CD8-positive, alpha-beta memory T cell (primary cell): Measurements from ENCODE around the gene ZNF821. TPM values are rescaled to one million over a fixed set of nuclear protein-coding genes. Genes with fewer than 3 reads are reported as not detected.

Experiments
- CTCF ChIA-PET: fragments of 350-600 bp; sonication (Branson Sonifier 250); formaldehyde crosslinking; loops from one replicate; lab custom pipeline; 2021; ENCODE audit warnings: antibody characterized with exemption; lab: Charles Lee
- POLR2A ChIA-PET: fragments of 350-600 bp; sonication (Branson Sonifier 250); formaldehyde crosslinking; loops from one replicate; lab custom pipeline; 2021; ENCODE audit warnings: antibody characterized with exemption; lab: Charles Lee
- DNase-seq, 5 donors: peaks; one replicate each; pipeline versions ENCODE4 v3.0.0 to v3.0.0-alpha.2; 2020 to 2022; ENCODE audit warnings: mixed read lengths in 1 of 5
- H3K27ac ChIP-seq: one replicate; pipeline ENCODE4 v1.7.0; 2013; ENCODE audit warnings: low read depth, mild to moderate bottlenecking, low read length, moderate library complexity
- H3K27me3 ChIP-seq: 2 replicates; pipeline ENCODE4 v1.7.0; 2013; ENCODE audit warnings: low read length, mild to moderate bottlenecking; ENCODE audit not compliant: insufficient read depth, poor library complexity, severe bottlenecking
- H3K36me3 ChIP-seq: 2 replicates; pipeline ENCODE4 v1.7.0; 2013; ENCODE audit warnings: mild to moderate bottlenecking, low read length, moderate library complexity; ENCODE audit not compliant: insufficient read depth
- H3K4me1 ChIP-seq: 2 replicates; pipeline ENCODE4 v1.7.0; 2013; ENCODE audit warnings: mild to moderate bottlenecking, low read length, moderate library complexity; ENCODE audit not compliant: insufficient read depth
- H3K4me3 ChIP-seq: 2 replicates; pipeline ENCODE4 v1.7.0; 2013; ENCODE audit warnings: mild to moderate bottlenecking, low read length
- H3K9me3 ChIP-seq: 2 replicates; pipeline ENCODE4 v1.7.0; 2013; ENCODE audit warnings: mild to moderate bottlenecking, low read length
- H3K27ac Mint-ChIP-seq, 8 donors: one replicate each; pipeline ENCODE4 v1.8.0; 2020 to 2021; ENCODE audit warnings: mixed read lengths in 8 of 8, mild to moderate bottlenecking in 6 of 8, inconsistent platforms in 3 of 8, moderate library complexity in 3 of 8
- H3K27me3 Mint-ChIP-seq, 2 donors: one replicate each; pipeline ENCODE4 v1.8.0; 2020 to 2021; ENCODE audit warnings: mixed read lengths in 2 of 2, mild to moderate bottlenecking in 1 of 2, moderate library complexity in 1 of 2
- H3K36me3 Mint-ChIP-seq, 3 donors: one replicate each; pipeline ENCODE4 v1.8.0; 2020 to 2021; ENCODE audit warnings: mixed read lengths in 3 of 3, inconsistent platforms in 1 of 3, mild to moderate bottlenecking in 1 of 3
- H3K4me1 Mint-ChIP-seq, 3 donors: one replicate each; pipeline ENCODE4 v1.8.0; 2020 to 2021; ENCODE audit warnings: mixed read lengths in 3 of 3, inconsistent platforms in 1 of 3, mild to moderate bottlenecking in 1 of 3
- H3K4me3 Mint-ChIP-seq, 7 donors: one replicate each; pipeline ENCODE4 v1.8.0; 2020 to 2021; ENCODE audit warnings: mixed read lengths in 7 of 7, mild to moderate bottlenecking in 6 of 7, moderate library complexity in 4 of 7, inconsistent platforms in 2 of 7
- H3K9me3 Mint-ChIP-seq, 5 donors: one replicate each; pipeline ENCODE4 v1.8.0; 2020 to 2022; ENCODE audit warnings: mixed read lengths in 5 of 5, mild to moderate bottlenecking in 3 of 5, moderate library complexity in 2 of 5, inconsistent platforms in 1 of 5
- polyA plus RNA-seq: library from polyadenylated mRNA; unstranded; fragments of 300-500 nt; fragmentation: Illumina TruSeq; gene quantifications from one replicate; pipeline ENCODE4 v1.2.3, GENCODE V29; 2021
- total RNA-seq, 2 experiments: library from RNA; stranded (reverse); gene quantifications; one replicate each; pipeline ENCODE4 v1.2.3, GENCODE V29; 2021

Gene ZNF821
- total and polyA plus RNA-seq, 3 experiments from 2014 or later: 3.3 to 12.6 (median 5.3) TPM

DNA sequence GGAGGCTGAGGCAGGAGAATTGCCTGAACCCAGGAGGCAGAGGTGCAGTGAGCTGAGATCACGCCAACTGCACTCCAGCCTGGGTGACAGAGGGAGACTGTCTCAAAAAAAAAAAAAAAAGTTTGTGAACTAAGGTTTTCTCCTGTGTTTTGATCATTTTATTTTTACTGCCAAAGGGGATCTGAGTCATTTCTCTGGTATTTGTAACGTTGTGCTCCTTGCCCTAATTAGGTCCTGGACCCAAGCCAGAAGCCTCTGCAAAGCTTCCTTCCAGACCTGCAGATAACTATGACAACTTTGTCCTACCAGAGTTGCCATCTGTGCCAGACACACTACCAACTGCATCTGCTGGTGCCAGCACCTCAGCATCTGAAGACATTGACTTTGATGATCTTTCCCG is 43.4 kb upstream of the ZNF821 start:
- no peak for DNase-seq

DNA sequence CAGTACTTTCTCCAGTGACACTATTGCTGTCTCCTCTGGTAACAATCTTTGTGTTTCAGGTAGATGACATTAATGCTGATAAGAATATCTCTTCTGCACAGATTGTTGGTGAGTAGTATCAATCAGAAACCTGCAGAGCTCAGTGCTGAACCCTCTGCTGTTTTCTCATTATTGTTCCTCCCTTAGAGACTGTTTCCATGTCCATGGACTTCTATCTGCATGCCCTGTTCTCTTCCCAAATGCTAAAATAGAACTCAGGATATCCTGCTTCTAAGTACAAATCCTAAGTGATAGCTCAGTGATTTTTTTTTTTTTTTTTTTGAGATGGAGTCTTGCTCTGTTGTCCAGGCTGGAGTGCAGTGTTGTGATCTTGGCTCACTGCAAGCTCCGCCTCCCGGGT is 40.7 kb upstream of the ZNF821 start:
- Histone ChIP-seq H3K36me3 (peaks cover 76% of the 10 kb centered on the region), H3K9me3 (no peaks in the 10 kb centered on the region), H3K27me3 (no peaks in the 10 kb centered on the region), H3K4me3 (no peak overlapping the region), H3K27ac (no peak overlapping the region), H3K4me1 (no peaks in the 10 kb centered on the region)
- no peak for DNase-seq
- no peak overlapping the region for H3K27ac Mint-ChIP-seq
- H3K9me3 Mint-ChIP-seq: no peaks in the 10 kb centered on the region
- H3K27me3 Mint-ChIP-seq: no peaks in the 10 kb centered on the region
- ChIA-PET POLR2A (no interaction called here), CTCF (no interaction called here)
- H3K4me1 Mint-ChIP-seq: peaks cover 5 to 13% (median 10%) of the 10 kb centered on the region in 3 donors
- H3K4me3 Mint-ChIP-seq: no peak overlapping the region
- peaks cover 8 to 92% (median 36%) of the 10 kb centered on the region in 3 donors for H3K36me3 Mint-ChIP-seq

More for the DNA sequence above, 43.4 kb upstream of the ZNF821 start:
- Mint-ChIP-seq H3K36me3 (peaks cover 4 to 85% (median 27%) of the 10 kb centered on the region in 3 donors), H3K4me1 (peaks cover 5 to 20% (median 16%) of the 10 kb centered on the region in 3 donors), H3K27me3 (no peaks in the 10 kb centered on the region), H3K27ac (peak overlapping the region in 5 of 8 donors; percentile 11 to 88 (median 53)), H3K9me3 (no peaks in the 10 kb centered on the region), H3K4me3 (no peak overlapping the region)
- Histone ChIP-seq H3K27me3 (no peaks in the 10 kb centered on the region), H3K36me3 (peaks cover 51% of the 10 kb centered on the region), H3K27ac (no peak overlapping the region), H3K4me1 (no peaks in the 10 kb centered on the region), H3K9me3 (no peaks in the 10 kb centered on the region), H3K4me3 (no peak overlapping the region)
- ChIA-PET POLR2A (interaction anchor here (0.7 kb wide), 1 partner anchor 154 kb away, joined by 7 read pairs; no protein-coding TSS in a partner anchor), CTCF (no interaction called here)

DNA sequence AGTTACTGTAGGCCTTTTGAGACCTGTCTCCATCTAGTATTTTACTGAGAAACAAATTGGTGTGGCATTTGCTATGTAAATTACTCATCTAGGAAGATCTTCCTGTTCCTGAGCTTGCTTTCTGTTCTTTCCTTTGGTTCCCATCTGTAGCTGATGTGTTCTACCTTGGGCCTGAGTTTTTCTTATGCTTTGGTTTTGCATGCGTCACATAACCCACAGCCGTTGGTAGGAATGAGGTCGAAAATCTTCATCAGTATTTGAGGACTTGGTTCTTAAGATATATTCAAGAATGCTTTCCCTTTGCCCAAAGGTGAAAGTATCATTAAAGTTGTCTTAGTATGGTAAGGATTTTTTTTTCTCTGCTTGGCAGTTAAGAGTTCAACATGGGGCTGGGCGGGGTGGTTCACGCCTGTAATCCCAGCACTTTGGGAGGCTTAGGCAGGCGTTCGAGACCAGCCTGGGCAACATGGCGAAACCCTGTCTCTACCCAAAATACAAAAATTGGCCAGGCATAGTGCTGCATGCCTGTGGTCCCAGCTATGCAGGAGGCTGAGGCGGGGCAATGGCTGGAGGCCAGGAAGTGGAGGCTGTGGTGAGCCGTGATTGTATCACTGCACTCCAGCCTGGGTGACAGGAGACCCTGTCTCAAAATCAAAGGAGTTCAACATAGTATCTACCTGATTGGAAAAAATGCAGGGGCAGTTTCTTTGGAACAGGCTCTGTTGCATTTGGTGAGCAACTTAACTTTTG is 40.1 kb upstream of the ZNF821 start:
- ChIA-PET CTCF (interaction anchor here (0.6 kb wide), 1 partner anchor 28 kb away, joined by 4 read pairs; no protein-coding TSS in a partner anchor), POLR2A (no interaction called here)
- H3K27me3 ChIP-seq: no peaks in the 10 kb centered on the region
- Mint-ChIP-seq H3K4me1 (peaks cover 6 to 14% (median 11%) of the 10 kb centered on the region in 3 donors), H3K27me3 (no peaks in the 10 kb centered on the region), H3K27ac (no peak overlapping the region), H3K4me3 (no peak overlapping the region), H3K9me3 (no peaks in the 10 kb centered on the region), H3K36me3 (peaks cover 14 to 93% (median 38%) of the 10 kb centered on the region in 3 donors)
- no peak overlapping the region for H3K27ac ChIP-seq
- no peak overlapping the region for H3K4me3 ChIP-seq
- DNase-seq: no peak
- H3K36me3 ChIP-seq: peaks cover 81% of the 10 kb centered on the region
- H3K9me3 ChIP-seq: no peaks in the 10 kb centered on the region
- no peaks in the 10 kb centered on the region for H3K4me1 ChIP-seq

DNA sequence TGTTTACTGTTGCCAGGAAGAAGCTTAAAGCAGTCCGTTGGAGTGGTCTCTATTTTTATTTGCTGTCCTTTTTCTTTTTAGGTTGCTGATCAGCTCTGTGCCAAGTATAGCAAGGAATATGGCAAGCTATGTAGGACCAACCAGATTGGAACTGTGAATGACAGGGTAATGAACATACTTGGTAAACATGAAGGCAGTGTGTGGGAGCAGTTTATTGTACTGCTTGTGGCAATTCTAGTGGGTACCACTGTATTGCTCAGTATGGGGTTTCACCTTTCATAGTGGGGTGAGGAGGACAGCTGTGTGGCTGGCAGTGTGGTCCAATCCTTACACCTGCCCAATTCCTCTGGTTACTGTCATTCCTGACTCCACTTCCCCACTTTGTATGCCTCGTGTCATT is 36.7 kb upstream of the ZNF821 start:
- Mint-ChIP-seq H3K27ac (peak overlapping the region in 3 of 8 donors; percentile 46 to 66 (median 48)), H3K27me3 (no peaks in the 10 kb centered on the region), H3K36me3 (peaks cover 24 to 94% (median 43%) of the 10 kb centered on the region in 3 donors), H3K4me1 (peaks cover 20 to 38% (median 34%) of the 10 kb centered on the region in 3 donors), H3K4me3 (no peak overlapping the region), H3K9me3 (no peaks in the 10 kb centered on the region)
- Histone ChIP-seq H3K27ac (no peak overlapping the region), H3K27me3 (no peaks in the 10 kb centered on the region), H3K4me3 (no peak overlapping the region), H3K9me3 (no peaks in the 10 kb centered on the region), H3K4me1 (peaks cover 4% of the 10 kb centered on the region), H3K36me3 (peaks cover 73% of the 10 kb centered on the region)
- no peak for DNase-seq
- ChIA-PET CTCF (no interaction called here), POLR2A (no interaction called here)

DNA sequence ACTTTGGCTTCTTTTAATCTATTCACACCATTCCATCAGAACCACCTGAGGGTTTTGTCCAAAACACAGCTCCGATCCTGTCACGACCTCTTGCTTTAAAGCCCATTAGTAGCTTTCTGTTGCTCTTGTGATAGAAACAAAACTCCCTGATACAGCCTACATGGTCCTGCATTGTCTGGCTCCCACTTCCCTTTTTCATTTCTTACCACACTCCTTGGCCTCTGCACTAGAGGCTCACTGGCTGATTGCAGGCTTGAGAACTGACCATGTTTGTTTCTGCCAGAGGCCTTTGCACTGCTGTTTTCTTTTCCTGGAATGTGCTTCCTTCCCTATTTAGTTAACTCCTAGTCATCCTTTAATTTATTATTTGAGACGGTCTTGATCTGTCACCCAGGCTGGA is 35.1 kb upstream of the ZNF821 start:
- Mint-ChIP-seq H3K4me3 (no peak overlapping the region), H3K9me3 (no peaks in the 10 kb centered on the region), H3K27me3 (no peaks in the 10 kb centered on the region), H3K36me3 (peaks cover 24 to 92% (median 43%) of the 10 kb centered on the region in 3 donors), H3K4me1 (peaks cover 35 to 52% (median 48%) of the 10 kb centered on the region in 3 donors), H3K27ac (peak overlapping the region in 2 of 8 donors; percentile 12 to 88)
- no peak for DNase-seq
- Histone ChIP-seq H3K36me3 (peaks cover 70% of the 10 kb centered on the region), H3K27ac (no peak overlapping the region), H3K27me3 (no peaks in the 10 kb centered on the region), H3K9me3 (no peaks in the 10 kb centered on the region), H3K4me3 (no peak overlapping the region), H3K4me1 (peaks cover 13% of the 10 kb centered on the region)
- CTCF ChIA-PET: no interaction called here
- POLR2A ChIA-PET: no interaction called here

DNA sequence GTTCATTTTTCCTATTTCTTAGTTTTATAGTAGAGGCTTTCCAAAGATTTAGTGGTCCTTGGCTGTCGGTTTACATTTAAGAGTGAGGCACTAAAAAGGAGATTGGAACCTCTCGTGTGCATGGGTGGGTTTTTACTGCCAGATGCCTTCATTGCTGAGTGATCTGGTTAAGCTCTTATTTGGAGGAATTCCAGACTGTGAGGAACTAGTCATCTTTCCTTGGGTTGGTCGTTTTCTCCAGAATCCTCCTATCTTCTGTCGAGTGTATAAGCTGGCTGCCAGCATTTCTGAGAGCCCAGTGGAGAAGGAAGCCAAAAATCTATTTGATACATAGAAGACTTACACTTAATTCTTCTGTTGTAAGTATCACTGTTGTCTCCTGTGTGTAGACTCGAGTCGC is 33.9 kb upstream of the ZNF821 start:
- H3K27ac Mint-ChIP-seq: no peak overlapping the region
- no peak for DNase-seq
- no peak overlapping the region for H3K4me3 Mint-ChIP-seq
- H3K27ac ChIP-seq: no peak overlapping the region
- H3K36me3 Mint-ChIP-seq: peaks cover 24 to 85% (median 37%) of the 10 kb centered on the region in 3 donors
- peaks cover 19% of the 10 kb centered on the region for H3K4me1 ChIP-seq
- ChIA-PET POLR2A (no interaction called here), CTCF (interaction anchor here (0.9 to 1.2 kb wide), 2 partner anchors 36 to 44 kb away, joined by 3 to 4 read pairs; no protein-coding TSS in a partner anchor)
- no peak overlapping the region for H3K4me3 ChIP-seq
- H3K4me1 Mint-ChIP-seq: peaks cover 43 to 56% (median 56%) of the 10 kb centered on the region in 3 donors
- H3K9me3 Mint-ChIP-seq: no peaks in the 10 kb centered on the region
- H3K27me3 ChIP-seq: no peaks in the 10 kb centered on the region
- peaks cover 60% of the 10 kb centered on the region for H3K36me3 ChIP-seq
- no peaks in the 10 kb centered on the region for H3K27me3 Mint-ChIP-seq
- H3K9me3 ChIP-seq: no peaks in the 10 kb centered on the region

DNA sequence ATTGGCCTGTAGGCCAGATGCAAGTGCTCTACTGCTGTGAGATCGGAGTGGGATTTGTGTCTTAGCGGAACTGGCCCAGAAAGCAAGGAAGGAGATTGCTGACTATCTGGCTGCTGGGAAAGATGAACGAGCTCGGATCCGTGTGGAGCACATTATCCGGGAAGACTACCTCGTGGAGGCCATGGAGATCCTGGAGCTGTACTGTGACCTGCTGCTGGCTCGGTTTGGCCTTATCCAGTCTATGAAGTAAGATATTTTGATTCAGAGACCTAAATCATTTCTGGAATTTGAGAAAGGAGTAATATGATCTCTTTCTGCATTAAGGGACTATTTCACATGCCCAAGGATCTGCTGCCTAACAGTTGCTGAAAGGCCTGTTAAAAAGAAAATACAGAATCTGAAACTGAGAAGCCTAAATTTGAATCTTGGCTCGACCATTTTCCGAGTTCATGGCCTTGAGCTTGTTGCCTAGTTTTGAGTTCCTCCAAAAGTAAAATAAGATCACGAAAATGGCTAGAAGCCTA is 32.5 kb upstream of the ZNF821 start:
- DNase-seq: no peak
- Histone ChIP-seq H3K27ac (no peak overlapping the region), H3K36me3 (peaks cover 47% of the 10 kb centered on the region), H3K9me3 (no peaks in the 10 kb centered on the region), H3K4me1 (peaks cover 22% of the 10 kb centered on the region), H3K27me3 (no peaks in the 10 kb centered on the region), H3K4me3 (no peak overlapping the region)
- Mint-ChIP-seq H3K36me3 (peaks cover 21 to 81% (median 33%) of the 10 kb centered on the region in 3 donors), H3K4me1 (peaks cover 53 to 69% (median 68%) of the 10 kb centered on the region in 3 donors), H3K9me3 (no peaks in the 10 kb centered on the region), H3K27ac (peak overlapping the region in 2 of 8 donors; percentile 10 to 64), H3K4me3 (no peak overlapping the region), H3K27me3 (no peaks in the 10 kb centered on the region)
- ChIA-PET POLR2A (interaction anchor here (0.7 kb wide), 1 partner anchor 236 kb away, joined by 3 read pairs; no protein-coding TSS in a partner anchor), CTCF (interaction anchor here (1.6 kb wide), 1 partner anchor 45 kb away, joined by 4 read pairs; no protein-coding TSS in a partner anchor)

DNA sequence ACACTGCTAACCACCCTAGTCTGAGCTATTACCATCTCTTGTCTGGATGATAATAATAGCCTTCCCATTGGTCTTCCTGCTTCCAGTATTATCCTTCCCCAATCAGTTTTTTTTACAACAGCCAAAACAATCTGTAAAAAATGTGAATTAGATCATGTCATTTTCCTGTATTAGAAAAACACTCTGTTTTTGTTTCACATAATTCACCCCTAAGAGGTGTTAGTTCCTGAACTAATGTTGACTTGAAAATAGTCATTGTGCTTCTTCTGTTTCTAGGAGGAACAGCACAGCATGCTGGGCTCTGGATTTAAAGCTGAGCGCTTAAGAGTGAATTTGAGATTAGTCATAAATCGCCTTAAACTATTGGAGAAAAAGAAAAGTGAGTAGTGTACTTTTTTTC is 31.4 kb upstream of the ZNF821 start:
- CTCF ChIA-PET: interaction anchor here (1.6 kb wide), 1 partner anchor 46 kb away, joined by 4 read pairs; no protein-coding TSS in a partner anchor
- Mint-ChIP-seq H3K4me1 (peaks cover 61 to 79% (median 78%) of the 10 kb centered on the region in 3 donors), H3K4me3 (peak overlapping the region in 2 of 7 donors; percentile 12 to 17), H3K27ac (peak overlapping the region in 6 of 8 donors; percentile 16 to 74 (median 45)), H3K27me3 (no peaks in the 10 kb centered on the region), H3K9me3 (no peaks in the 10 kb centered on the region), H3K36me3 (peaks cover 21 to 72% (median 27%) of the 10 kb centered on the region in 3 donors)
- peaks cover 36% of the 10 kb centered on the region for H3K36me3 ChIP-seq
- POLR2A ChIA-PET: no interaction called here
- H3K27me3 ChIP-seq: no peaks in the 10 kb centered on the region
- H3K27ac ChIP-seq: no peak overlapping the region
- no peak for DNase-seq
- H3K9me3 ChIP-seq: no peaks in the 10 kb centered on the region
- no peak overlapping the region for H3K4me3 ChIP-seq
- peaks cover 31% of the 10 kb centered on the region for H3K4me1 ChIP-seq
